NCI-H1092 treated with DMSO at 0.1 percent for 48 hours (cell line): ENCODE measurements around the gene PDGFD.

Source experiments
- DNase-seq: peaks from one replicate; lab custom pipeline; 2025; lab: John Stamatoyannopoulos, UW

Gene PDGFD

GRCh38 chr11:104164028-104164520 lies at the start of gene PDGFD:
PDGFD (minus strand) TSS chr11:104164147.
- DNase-seq = no peak

GRCh38 chr11:104206936-104207335 lies 43.0 kb upstream of the PDGFD start:
- DNase-seq = no peak

- no peak for DNase-seq
Observed at GRCh38 chr11:104205838-104206237, 41.9 kb upstream of the PDGFD start.

- no peak for DNase-seq
Observed at GRCh38 chr11:104200688-104201087, 36.7 kb upstream of the PDGFD start.

GRCh38 chr11:104199053-104199452 lies 35.1 kb upstream of the PDGFD start:
- no peak for DNase-seq

GRCh38 chr11:104198576-104198975 lies 34.6 kb upstream of the PDGFD start:
- no peak for DNase-seq

GRCh38 chr11:104191124-104191523 lies 27.2 kb upstream of the PDGFD start:
- no peak for DNase-seq

GRCh38 chr11:104183593-104183992 lies 19.6 kb upstream of the PDGFD start:
- DNase-seq = no peak

- DNase-seq = no peak
Observed at GRCh38 chr11:104175769-104176168, 11.8 kb upstream of the PDGFD start.

GRCh38 chr11:104169091-104169490 lies 5.1 kb upstream of the PDGFD start:
- no peak for DNase-seq

- DNase-seq = no peak
Observed at GRCh38 chr11:104165014-104165413, 1.1 kb upstream of the PDGFD start.

GRCh38 chr11:104163100-104164027 lies 583 bp downstream of the PDGFD start:
- DNase-seq = peak; percentile 8

- no peak for DNase-seq
Observed at GRCh38 chr11:104161751-104162450, 2.0 kb downstream of the PDGFD start.

- DNase-seq = no peak
Observed at GRCh38 chr11:104159356-104159755, 4.6 kb downstream of the PDGFD start.

- DNase-seq = no peak
Observed at GRCh38 chr11:104155375-104155774, 8.6 kb downstream of the PDGFD start.

- DNase-seq = no peak
Observed at GRCh38 chr11:104154296-104154695, 9.7 kb downstream of the PDGFD start.

- no peak for DNase-seq
Observed at GRCh38 chr11:104152941-104153505, 10.9 kb downstream of the PDGFD start.

GRCh38 chr11:104151404-104152204 lies 12.3 kb downstream of the PDGFD start:
- DNase-seq = peak; percentile 6

GRCh38 chr11:104148706-104149105 lies 15.2 kb downstream of the PDGFD start:
- DNase-seq = no peak

- no peak for DNase-seq
Observed at GRCh38 chr11:104148074-104148473, 15.9 kb downstream of the PDGFD start.

- no peak for DNase-seq
Observed at GRCh38 chr11:104146943-104147342, 17.0 kb downstream of the PDGFD start.

- peak; percentile 46 for DNase-seq
Observed at GRCh38 chr11:104146421-104146820, 17.5 kb downstream of the PDGFD start.
